HepG2 (cell line): ENCODE results near the gene GCDH. TPM values are rescaled to one million over a fixed set of nuclear protein-coding genes. Genes with fewer than 3 reads are reported as not detected.
A peak's percentile ranks its signal among the peaks of the same experiment; 100 is the strongest.

ENCODE experiments used
- ATAC-seq: fragments of 200-7000 bp; cut with Tn5 transposase; 3 replicates; pipeline ENCODE4 v1.9.1; 2020; ENCODE audit warnings: mild to moderate bottlenecking, moderate library complexity
- BruUV-seq: library from RNA; stranded (reverse); fragments of 400-500 nt; replicated peaks from 2 replicates; lab custom pipeline; 2021; lab: Mats Ljungman, UMichigan
- CTCF ChIA-PET: fragments of 300-600 bp; formaldehyde crosslinking; extraction: SDS; loops from one replicate; lab custom pipeline; 2021; ENCODE audit warnings: low total read pairs, inconsistent platforms, low intra/inter-chr PET ratio; lab: Yijun Ruan, JAX
- POLR2A ChIA-PET: fragments of 350-600 bp; sonication (Branson Sonifier 250); formaldehyde crosslinking; loops from one replicate; lab custom pipeline; 2020; ENCODE audit warnings: antibody characterized with exemption, inconsistent platforms; lab: Yijun Ruan, JAX
- DNase-seq: peaks from one replicate; pipeline ENCODE4 v3.0.0-alpha.2; 2015; ENCODE audit warnings: low spot score
- FAIRE-seq: peaks from 3 replicates; lab custom pipeline; 2011; peaks lifted over from hg19 to GRCh38; lab: Jason Lieb, UNC
- H2AFZ ChIP-seq: one replicate; pipeline ENCODE4 v1.6.1; 2011; ENCODE audit warnings: low read length, inconsistent platforms
- H3K27ac ChIP-seq: fragments of 300-600 bp; 3 replicates; pipeline ENCODE4 v1.8.0; 2011; ENCODE audit warnings: mixed run types, mild to moderate bottlenecking, mixed read lengths, low read length, inconsistent platforms; ENCODE audit not compliant: insufficient read depth; ENCODE audit errors: extremely low read length
- H3K27me3 ChIP-seq, 2 experiments: fragments of 200-600 bp in 1 of 2; 2 replicates in 1 of 2; 3 replicates in 1 of 2; pipeline versions ENCODE4 v1.6.0 to v1.8.0; 2011; ENCODE audit warnings: low read length in 2 of 2, mild to moderate bottlenecking in 2 of 2, moderate library complexity in 2 of 2, inconsistent platforms in 1 of 2; ENCODE audit not compliant: insufficient read depth in 2 of 2, control insufficient read depth in 1 of 2
- H3K36me3 ChIP-seq, 2 experiments: fragments of 200-600 bp in 1 of 2; replicated peaks in 1 of 2; 2 replicates in 1 of 2; 3 replicates in 1 of 2; pipeline versions ENCODE4 v1.5.1 to v1.8.0; 2011; ENCODE audit warnings: low read length in 2 of 2, inconsistent platforms in 1 of 2; ENCODE audit not compliant: insufficient read depth in 2 of 2, control insufficient read depth in 1 of 2
- H3K4me1 ChIP-seq: 2 replicates; pipeline ENCODE4 v1.5.1; 2012; ENCODE audit warnings: low read length, inconsistent platforms; ENCODE audit not compliant: insufficient read depth
- H3K4me2 ChIP-seq: 2 replicates; pipeline ENCODE4 v1.6.0; 2011; ENCODE audit warnings: low read depth, low read length, inconsistent platforms
- H3K4me3 ChIP-seq, 3 experiments: fragments of 200-600 bp in 1 of 3; sonication (generic), shearing (Covaris generic) in 1 of 3; replicated peaks in 1 of 3; 2 replicates each; pipeline ENCODE4 v1.5.1; 2011 to 2016; ENCODE audit warnings: low read length in 3 of 3, inconsistent platforms in 2 of 3, low read depth in 2 of 3, mild to moderate bottlenecking in 2 of 3, control low read depth in 1 of 3, mixed read lengths in 1 of 3; ENCODE audit not compliant: insufficient read depth in 1 of 3
- H3K79me2 ChIP-seq: one replicate; pipeline ENCODE4 v1.6.1; 2011; ENCODE audit warnings: low read length, inconsistent platforms; ENCODE audit not compliant: insufficient read depth
- H3K9ac ChIP-seq: 2 replicates; pipeline ENCODE4 v1.6.0; 2011; ENCODE audit warnings: mild to moderate bottlenecking, low read depth, low read length, inconsistent platforms; ENCODE audit not compliant: insufficient read depth
- H3K9me3 ChIP-seq: 2 replicates; pipeline ENCODE4 v1.5.1; 2012; ENCODE audit warnings: mild to moderate bottlenecking, low read length
- H4K20me1 ChIP-seq: 2 replicates; pipeline ENCODE4 v1.6.0; 2011; ENCODE audit warnings: inconsistent platforms, mild to moderate bottlenecking, low read length, moderate library complexity; ENCODE audit not compliant: insufficient read depth
- AGO1 ChIP-seq: fragments of 200-400 bp; formaldehyde crosslinking; IDR thresholded peaks from 2 replicates; pipeline ENCODE4 v1.6.1; 2017; ENCODE audit warnings: mild to moderate bottlenecking, low read depth, low read length, moderate library complexity; ENCODE audit not compliant: poor library complexity, severe bottlenecking
- DMAP1 ChIP-seq: IDR thresholded peaks from 2 replicates; pipeline ENCODE4 v1.6.1; 2016
- FOXM1 ChIP-seq: sonication (generic); formaldehyde crosslinking; IDR thresholded peaks from 2 replicates; pipeline ENCODE4 v1.5.0; 2020; ENCODE audit warnings: missing genetic modification reagents
- HOXA9 ChIP-seq: sonication (generic); formaldehyde crosslinking; IDR thresholded peaks from 2 replicates; pipeline ENCODE4 v1.8.1; 2022; ENCODE audit warnings: missing genetic modification reagents, mild to moderate bottlenecking, moderate library complexity, borderline replicate concordance
- MTF1 ChIP-seq: sonication (generic); formaldehyde crosslinking; IDR thresholded peaks from 2 replicates; pipeline ENCODE4 v1.5.0; 2020; ENCODE audit warnings: missing genetic modification reagents
- POGZ ChIP-seq: sonication (generic); formaldehyde crosslinking; IDR thresholded peaks from 2 replicates; pipeline ENCODE4 v1.4.0; 2020; ENCODE audit warnings: mild to moderate bottlenecking, missing genetic modification reagents
- RBFOX2 ChIP-seq: fragments of 200-400 bp; formaldehyde crosslinking; IDR thresholded peaks from 2 replicates; pipeline ENCODE4 v1.6.1; 2017; ENCODE audit warnings: low read depth, mild to moderate bottlenecking, low read length
- RBM22 ChIP-seq: fragments of 200-400 bp; formaldehyde crosslinking; optimal IDR thresholded peaks from 2 replicates; pipeline ENCODE3; 2017; ENCODE audit warnings: mild to moderate bottlenecking, low read length, moderate library complexity
- REXO4 ChIP-seq: sonication (generic); formaldehyde crosslinking; IDR thresholded peaks from 2 replicates; pipeline ENCODE4 v1.8.0; 2022; ENCODE audit warnings: missing genetic modification reagents, mild to moderate bottlenecking, borderline replicate concordance
- SALL1 ChIP-seq: sonication (generic); formaldehyde crosslinking; IDR thresholded peaks from 2 replicates; pipeline ENCODE4 v1.8.0; 2022; ENCODE audit warnings: mild to moderate bottlenecking, missing genetic modification reagents
- SOX13 ChIP-seq, 3 experiments: fragments of 450-650 bp in 1 of 3; sonication (generic) in 1 of 3; formaldehyde crosslinking in 1 of 3; IDR thresholded peaks in 2 of 3; conservative IDR thresholded peaks in 1 of 3; 2 replicates each; pipeline versions ENCODE4 v1.5.0 to v1.6.1; 2016 to 2020; ENCODE audit warnings: antibody characterized with exemption in 1 of 3, mild to moderate bottlenecking in 1 of 3, missing compliant biosample characterization in 1 of 3, missing genetic modification reagents in 1 of 3, moderate library complexity in 1 of 3
- SP4 ChIP-seq: sonication (generic); formaldehyde crosslinking; IDR thresholded peaks from 2 replicates; pipeline ENCODE4 v1.8.1; 2023; ENCODE audit warnings: mild to moderate bottlenecking, missing genetic modification reagents
- ZC3H4 ChIP-seq: sonication (generic); formaldehyde crosslinking; IDR thresholded peaks from 2 replicates; pipeline ENCODE4 v1.4.0; 2020; ENCODE audit warnings: missing genetic modification reagents, borderline replicate concordance
- ZNF460 ChIP-seq: sonication (generic); formaldehyde crosslinking; IDR thresholded peaks from 2 replicates; pipeline ENCODE4 v1.5.1; 2020; ENCODE audit warnings: missing genetic modification reagents, mild to moderate bottlenecking, borderline replicate concordance
- ZNF780A ChIP-seq: sonication (generic); formaldehyde crosslinking; IDR thresholded peaks from 2 replicates; pipeline ENCODE4 v1.8.0; 2022; ENCODE audit warnings: mild to moderate bottlenecking, missing genetic modification reagents, moderate library complexity
- WGBS: methylation state at CpG from one replicate; pipeline ENCODE4 v1.1.6; 2017; ENCODE audit warnings: low lambda C conversion rate; 5-methylcytosine and 5-hydroxymethylcytosine counted together
- in situ Hi-C: cut with HindIII; loops from 2 replicates; pipeline ENCODE4 v1.10.0; 2017; ENCODE audit warnings: low pct_unique_long_range_greater_than_20kb; ENCODE audit not compliant: extremely low pct_ligation_motif_present
- intact Hi-C: fragments of 100-400 bp; cut with micrococcal nuclease; formaldehyde crosslinking; loops from one replicate; pipeline ENCODE4 v1.10.0; 2022; ENCODE audit not compliant: unreplicated experiment
- polyA plus RNA-seq, 8 experiments: library from polyadenylated mRNA; depleted of rRNA in 3 of 8; stranded (reverse) in 7 of 8; unstranded in 1 of 8; fragments of >200 nt; fragmentation: Illumina TruSeq in 4 of 8; extraction: Trizol in 4 of 8; gene quantifications; 2 replicates each; pipeline versions ENCODE4 v1.2.1 to v1.2.3, GENCODE V29; 2011 to 2016; ENCODE audit warnings: low read depth in 4 of 8, missing spikeins in 1 of 8, mixed read lengths in 1 of 8; ENCODE audit not compliant: insufficient read depth in 1 of 8
- total RNA-seq, 5 experiments: library from RNA; depleted of rRNA; stranded (reverse); fragments of >200 nt; fragmentation: Illumina TruSeq; extraction: Trizol; gene quantifications; 2 replicates each; pipeline ENCODE4 v1.2.3, GENCODE V29; 2016; ENCODE audit warnings: low read depth in 1 of 5
- TF ChIP-seq, protein P1 (sequence below): sonication (generic); formaldehyde crosslinking; IDR thresholded peaks from 2 replicates; pipeline ENCODE4 v1.5.1; 2020; ENCODE audit warnings: mild to moderate bottlenecking, moderate library complexity, missing genetic modification reagents

Gene GCDH
- total and polyA plus RNA-seq, 2 of the 13 experiments (the other 11 are each of a cell fraction or from before 2014, with no cell fraction given), result 15.1 to 38.0 TPM

DNA sequence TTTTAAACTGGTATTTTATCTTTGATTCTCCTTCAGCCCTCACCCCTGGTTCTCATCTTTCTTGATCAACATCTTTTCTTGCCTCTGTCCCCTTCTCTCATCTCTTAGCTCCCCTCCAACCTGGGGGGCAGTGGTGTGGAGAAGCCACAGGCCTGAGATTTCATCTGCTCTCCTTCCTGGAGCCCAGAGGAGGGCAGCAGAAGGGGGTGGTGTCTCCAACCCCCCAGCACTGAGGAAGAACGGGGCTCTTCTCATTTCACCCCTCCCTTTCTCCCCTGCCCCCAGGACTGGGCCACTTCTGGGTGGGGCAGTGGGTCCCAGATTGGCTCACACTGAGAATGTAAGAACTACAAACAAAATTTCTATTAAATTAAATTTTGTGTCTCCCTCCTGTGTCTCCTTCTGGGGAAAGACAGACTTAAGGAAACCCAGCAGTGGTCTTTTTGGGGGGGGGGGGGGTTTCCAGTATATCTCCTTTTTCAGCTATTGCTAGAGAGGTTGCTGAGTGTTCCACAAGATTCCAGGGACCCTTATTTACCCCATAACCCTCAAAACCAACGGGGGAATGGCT, 53.2 kb downstream of the GCDH start:
- DNase-seq (no peak), ATAC-seq (no peak), FAIRE-seq (no peak)
- peaks cover 11% of the 10 kb centered on the region for H4K20me1 ChIP-seq
- POLR2A ChIA-PET, result no interaction called here
- H2AFZ ChIP-seq, result no peak overlapping the region
- intact Hi-C loops (no loop called here), in situ Hi-C loops (no loop called here)
- H3K36me3 ChIP-seq, result peaks cover 26 to 60% of the 10 kb centered on the region in 2 experiments
- BruUV-seq, result no TSS peak
- H3K4me1 ChIP-seq, result peaks cover 52% of the 10 kb centered on the region
- CTCF ChIA-PET, result no interaction called here
- peaks cover 44% of the 10 kb centered on the region for H3K79me2 ChIP-seq
- H3K4me2 ChIP-seq, result no peak overlapping the region
- peaks cover 0 to under 1% of the 10 kb centered on the region in 2 experiments; a peak in 1 of 5 replicates for H3K27me3 ChIP-seq
- H3K9ac ChIP-seq, result no peak overlapping the region
- H3K27ac ChIP-seq, result peak overlapping the region; percentile 91
- no peaks in the 10 kb centered on the region for H3K9me3 ChIP-seq
- WGBS, result 87% methylated on average over 2 of the region's 2 CpGs
- H3K4me3 ChIP-seq, result no peak overlapping the region
- TF ChIP-seq REXO4 (CRISPR knock-in tag) (no peak), RBFOX2 (peak; percentile 41; the same call in 1 of the 2 replicates)

DNA sequence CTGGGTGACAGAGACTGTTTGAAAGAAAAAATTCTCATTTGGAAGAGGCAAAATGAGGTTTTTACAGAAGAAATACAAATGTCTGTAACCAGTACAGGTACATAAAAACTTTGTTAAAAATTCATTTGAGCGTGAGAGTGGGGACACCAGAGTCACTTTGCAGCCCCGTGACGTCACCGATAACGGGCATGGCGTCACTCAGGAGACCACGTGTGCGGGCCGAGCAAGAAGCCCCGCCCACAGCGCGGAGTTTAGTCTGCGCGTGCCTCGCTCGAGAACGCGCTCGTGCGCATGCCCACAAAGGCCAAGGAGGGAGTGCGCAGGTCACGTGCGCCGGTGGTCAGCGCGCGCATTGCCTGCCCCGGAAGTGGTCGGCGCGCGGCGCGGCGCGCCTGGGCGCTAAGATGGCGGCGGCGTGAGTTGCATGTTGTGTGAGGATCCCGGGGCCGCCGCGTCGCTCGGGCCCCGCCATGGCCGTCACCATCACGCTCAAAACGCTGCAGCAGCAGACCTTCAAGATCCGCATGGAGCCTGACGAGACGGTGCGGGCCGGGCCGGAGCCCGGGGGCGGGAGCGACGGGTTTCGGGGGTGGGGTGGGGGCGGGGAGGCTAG, 54.6 kb downstream of the GCDH start, which contains the start of gene RAD23A:
Gene RAD23A, plus strand, starts transcription at position 384 of the 613 bp plus-strand sequence. Its CDS starts 87 bp downstream, at position 471.
- ChIA-PET CTCF (no interaction called here), POLR2A (interaction anchor here (0.8 to 1.8 kb wide), 9 partner anchors 8 to 208 kb away, joined by 3 to 25 read pairs (median 4); partner anchors contain the start of genes FARSA, GADD45GIP1 and GET3)
- Histone ChIP-seq H3K4me1 (peaks cover 41% of the 10 kb centered on the region), H4K20me1 (peaks cover under 1% of the 10 kb centered on the region; the same call in 1 of the 2 replicates), H3K4me3 (peak within 1 kb of the TSS; percentile 82 to 89 (median 84)), H3K36me3 (peaks cover 26 to 61% of the 10 kb centered on the region in 2 experiments), H3K4me2 (peak within 1 kb of the TSS; percentile 74), H3K9me3 (no peaks in the 10 kb centered on the region), H3K79me2 (peaks cover 30% of the 10 kb centered on the region), H3K9ac (peak within 1 kb of the TSS; percentile 91), H3K27ac (peak within 1 kb of the TSS; percentile 91), H2AFZ (no peak within 1 kb of the TSS), H3K27me3 (no peaks in the 10 kb centered on the region; a peak in 1 of 5 replicates)
- BruUV-seq, result no TSS peak
- DNase-seq (peak; percentile 93), FAIRE-seq (peak; percentile 82), ATAC-seq (peak; percentile 79)
- intact Hi-C loops (no loop called here), in situ Hi-C loops (no loop called here)
- WGBS, result 2% methylated on average over 7 of the region's 62 CpGs
- TF ChIP-seq HOXA9 (no peak), POGZ (peak; percentile 80), DMAP1 (CRISPR knock-in tag) (peak; percentile 94), SALL1 (CRISPR knock-in tag) (peak; percentile 88), ZNF780A (CRISPR knock-in tag) (no peak), SP4 (peak; percentile 91), AGO1 (peak; percentile 99), RBM22 (peak; percentile 92), FOXM1 (CRISPR knock-in tag) (no peak), SOX13 (IDR thresholded peaks at IDR 0.05) (no peak), SOX13 (CRISPR knock-in tag; conservative IDR thresholded peaks at IDR 0.05 in 1 of 2, IDR thresholded peaks at IDR 0.05 in 1 of 2) (peak in 1 of 2 experiments; percentile 57; a peak in 2 of 4 replicates), ZNF460 (CRISPR knock-in tag) (no peak), MTF1 (CRISPR knock-in tag) (0 out of 2 replicates have a peak, but pooled peaks have one; percentile 54), ZC3H4 (CRISPR knock-in tag) (peak; percentile 82)
- TF ChIP-seq, protein P1, sequence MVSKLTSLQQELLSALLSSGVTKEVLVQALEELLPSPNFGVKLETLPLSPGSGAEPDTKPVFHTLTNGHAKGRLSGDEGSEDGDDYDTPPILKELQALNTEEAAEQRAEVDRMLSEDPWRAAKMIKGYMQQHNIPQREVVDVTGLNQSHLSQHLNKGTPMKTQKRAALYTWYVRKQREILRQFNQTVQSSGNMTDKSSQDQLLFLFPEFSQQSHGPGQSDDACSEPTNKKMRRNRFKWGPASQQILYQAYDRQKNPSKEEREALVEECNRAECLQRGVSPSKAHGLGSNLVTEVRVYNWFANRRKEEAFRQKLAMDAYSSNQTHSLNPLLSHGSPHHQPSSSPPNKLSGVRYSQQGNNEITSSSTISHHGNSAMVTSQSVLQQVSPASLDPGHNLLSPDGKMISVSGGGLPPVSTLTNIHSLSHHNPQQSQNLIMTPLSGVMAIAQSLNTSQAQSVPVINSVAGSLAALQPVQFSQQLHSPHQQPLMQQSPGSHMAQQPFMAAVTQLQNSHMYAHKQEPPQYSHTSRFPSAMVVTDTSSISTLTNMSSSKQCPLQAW (CRISPR knock-in tag), result peak; percentile 55; the same call in 1 of the 2 replicates
